MCF 10A (cell line): ENCODE measurements around the gene ELMO1. TPM values are rescaled to one million over a fixed set of nuclear protein-coding genes. Genes with fewer than 3 reads are reported as not detected.

ENCODE experiments used
- BruUV-seq: library from RNA; stranded (reverse); fragments of 400-500 nt; replicated peaks from 2 replicates; lab custom pipeline; 2021; lab: Mats Ljungman, UMichigan
- CTCF ChIA-PET: fragments of 300-600 bp; sonication (Branson Sonifier 250); formaldehyde crosslinking; extraction: SDS; loops from one replicate; lab custom pipeline; 2021; ENCODE audit warnings: antibody characterized with exemption, inconsistent platforms; lab: Yijun Ruan, JAX
- POLR2A ChIA-PET: fragments of 300-600, 350-650 bp; sonication (Branson Sonifier 250); formaldehyde crosslinking; extraction: SDS; loops from one replicate; lab custom pipeline; 2020; ENCODE audit warnings: antibody characterized with exemption, inconsistent platforms; lab: Yijun Ruan, JAX
- DNase-seq: peaks from one replicate; pipeline ENCODE4 v3.0.0-alpha.2; 2018; ENCODE audit not compliant: unreplicated experiment
- H3K27ac Mint-ChIP-seq: one replicate; pipeline ENCODE4 v1.8.0; 2022; ENCODE audit warnings: mild to moderate bottlenecking, low read depth, mixed read lengths; ENCODE audit not compliant: unreplicated experiment
- H3K27me3 Mint-ChIP-seq: one replicate; pipeline ENCODE4 v1.8.0; 2022; ENCODE audit warnings: mixed read lengths; ENCODE audit not compliant: insufficient read depth, unreplicated experiment
- H3K36me3 Mint-ChIP-seq: one replicate; pipeline ENCODE4 v1.8.0; 2022; ENCODE audit warnings: mild to moderate bottlenecking, moderate library complexity, mixed read lengths; ENCODE audit not compliant: insufficient read depth, unreplicated experiment
- H3K4me1 Mint-ChIP-seq: one replicate; pipeline ENCODE4 v1.8.0; 2022; ENCODE audit warnings: mixed read lengths; ENCODE audit not compliant: insufficient read depth, unreplicated experiment
- H3K4me3 Mint-ChIP-seq: one replicate; pipeline ENCODE4 v1.8.0; 2022; ENCODE audit warnings: mild to moderate bottlenecking, moderate library complexity, mixed read lengths; ENCODE audit not compliant: unreplicated experiment
- H3K9me3 Mint-ChIP-seq: one replicate; pipeline ENCODE4 v1.8.0; 2022; ENCODE audit warnings: mixed read lengths; ENCODE audit not compliant: unreplicated experiment
- CTCF ChIP-seq: fragments of 200-600 bp; IDR thresholded peaks from one replicate; pipeline ENCODE4 v1.8.0; 2022; ENCODE audit warnings: antibody characterized with exemption, mild to moderate bottlenecking; ENCODE audit not compliant: unreplicated experiment
- intact Hi-C: fragments of 100-400 bp; cut with micrococcal nuclease; formaldehyde crosslinking; loops from 2 replicates; pipeline ENCODE4 v1.14.1; 2022
- total RNA-seq: library from RNA; stranded (reverse); gene quantifications from 2 replicates; pipeline ENCODE4 v1.2.3, GENCODE V29; 2022

ELMO1 gene
- total RNA-seq, 1 experiment from 2014 or later, result 0.30 TPM

- H3K27ac Mint-ChIP-seq, result no peak overlapping the region
- no peaks in the 10 kb centered on the region for H3K27me3 Mint-ChIP-seq
- no peak for TF ChIP-seq CTCF
- POLR2A ChIA-PET, result no interaction called here
- no peaks in the 10 kb centered on the region for H3K36me3 Mint-ChIP-seq
- H3K4me1 Mint-ChIP-seq, result peaks cover 10% of the 10 kb centered on the region
- H3K4me3 Mint-ChIP-seq, result no peak overlapping the region
- no peak for DNase-seq
- CTCF ChIA-PET, result interaction anchor here (0.9 kb wide), 1 partner anchor 24 kb away, joined by 5 read pairs; no protein-coding TSS in a partner anchor
- intact Hi-C loops, result no loop called here
- H3K9me3 Mint-ChIP-seq, result peaks cover 15% of the 10 kb centered on the region
- BruUV-seq, result no TSS peak
These were observed 597.3 kb downstream of the ELMO1 start for GRCh38 chr7:36851382-36851781.

DNA sequence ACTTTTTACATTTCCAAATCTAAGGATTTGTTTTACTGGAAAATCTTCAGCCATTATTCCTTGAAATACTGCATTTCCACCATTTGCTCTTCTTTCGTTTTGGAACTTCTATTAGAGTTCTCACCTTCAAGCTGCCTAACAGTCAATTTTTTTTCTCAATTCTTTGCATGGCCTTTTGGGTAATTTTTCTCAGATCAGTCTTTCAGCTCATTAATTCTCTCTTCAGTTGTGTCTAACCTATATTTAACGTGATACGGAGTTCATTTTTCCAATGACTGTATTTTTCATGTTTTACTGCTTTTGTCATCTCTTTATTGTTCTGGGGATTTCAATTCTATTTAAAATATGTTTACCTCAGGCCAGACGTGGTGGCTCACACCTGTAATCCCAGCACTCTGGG lies 600.7 kb downstream of the ELMO1 start:
- no peak for DNase-seq
- Mint-ChIP-seq H3K4me1 (no peaks in the 10 kb centered on the region), H3K9me3 (peaks cover 8% of the 10 kb centered on the region), H3K27ac (no peak overlapping the region), H3K4me3 (no peak overlapping the region), H3K27me3 (no peaks in the 10 kb centered on the region), H3K36me3 (no peaks in the 10 kb centered on the region)
- ChIA-PET CTCF (no interaction called here), POLR2A (interaction anchor here (0.7 kb wide), 1 partner anchor 22 kb away, joined by 3 read pairs; no protein-coding TSS in a partner anchor)
- intact Hi-C loops, result no loop called here
- no TSS peak for BruUV-seq
- TF ChIP-seq CTCF, result no peak

- Mint-ChIP-seq H3K9me3 (peaks cover 8% of the 10 kb centered on the region), H3K4me3 (no peak overlapping the region), H3K27ac (no peak overlapping the region), H3K27me3 (no peaks in the 10 kb centered on the region), H3K4me1 (no peaks in the 10 kb centered on the region), H3K36me3 (no peaks in the 10 kb centered on the region)
- intact Hi-C loops, result no loop called here
- POLR2A ChIA-PET, result interaction anchor here (0.6 to 0.7 kb wide), 2 partner anchors 19 to 349 kb away, joined by 3 to 4 read pairs; no protein-coding TSS in a partner anchor
- CTCF ChIA-PET, result no interaction called here
- BruUV-seq, result no TSS peak
- no peak for TF ChIP-seq CTCF
- DNase-seq, result no peak
These were observed 604.3 kb downstream of the ELMO1 start for GRCh38 chr7:36844374-36844773.

DNA sequence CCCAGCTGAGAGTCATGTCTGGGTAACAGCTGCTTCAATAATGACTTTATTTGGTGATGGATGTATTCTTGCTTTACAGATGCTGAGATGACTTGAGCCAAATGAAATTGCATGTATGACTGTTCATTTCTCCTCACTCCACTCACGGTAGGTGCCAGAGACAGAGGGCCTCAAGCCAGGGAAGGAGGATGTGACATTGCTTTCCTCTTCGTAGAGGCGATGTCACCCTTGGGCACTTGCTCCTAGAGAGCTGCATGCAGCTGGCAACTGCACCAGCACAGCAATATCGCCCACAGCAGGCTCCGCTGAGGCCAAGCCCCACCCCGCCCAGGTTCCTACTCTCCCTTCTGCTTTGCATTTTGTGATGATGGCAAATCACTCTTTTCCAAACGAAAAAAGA lies 607.8 kb downstream of the ELMO1 start:
- no TSS peak for BruUV-seq
- no peak overlapping the region for H3K4me3 Mint-ChIP-seq
- no peaks in the 10 kb centered on the region for H3K36me3 Mint-ChIP-seq
- CTCF ChIA-PET, result interaction anchor here (0.6 to 0.8 kb wide), 3 partner anchors 20 to 341 kb away, joined by 3 to 4 read pairs (median 3); no protein-coding TSS in a partner anchor
- no peak overlapping the region for H3K27ac Mint-ChIP-seq
- DNase-seq, result no peak
- intact Hi-C loops, result no loop called here
- no peaks in the 10 kb centered on the region for H3K27me3 Mint-ChIP-seq
- POLR2A ChIA-PET, result interaction anchor here (1.1 to 2.0 kb wide), 3 partner anchors 13 to 45 kb away, joined by 3 to 7 read pairs (median 3); no protein-coding TSS in a partner anchor
- no peak for TF ChIP-seq CTCF
- H3K9me3 Mint-ChIP-seq, result no peaks in the 10 kb centered on the region
- H3K4me1 Mint-ChIP-seq, result no peaks in the 10 kb centered on the region
